HG03469 (cell line): ENCODE results near the gene SMAD5.
A peak's percentile ranks its signal among the peaks of the same experiment; 100 is the strongest.

Experiments used
- ATAC-seq: cut with Tn5 transposase; IDR thresholded peaks from one replicate; pipeline ENCODE4 v1.9.1; 2021; ENCODE audit warnings: mild to moderate bottlenecking, moderate library complexity, moderate number of reproducible peaks; ENCODE audit not compliant: unreplicated experiment

The SMAD5 gene

DNA sequence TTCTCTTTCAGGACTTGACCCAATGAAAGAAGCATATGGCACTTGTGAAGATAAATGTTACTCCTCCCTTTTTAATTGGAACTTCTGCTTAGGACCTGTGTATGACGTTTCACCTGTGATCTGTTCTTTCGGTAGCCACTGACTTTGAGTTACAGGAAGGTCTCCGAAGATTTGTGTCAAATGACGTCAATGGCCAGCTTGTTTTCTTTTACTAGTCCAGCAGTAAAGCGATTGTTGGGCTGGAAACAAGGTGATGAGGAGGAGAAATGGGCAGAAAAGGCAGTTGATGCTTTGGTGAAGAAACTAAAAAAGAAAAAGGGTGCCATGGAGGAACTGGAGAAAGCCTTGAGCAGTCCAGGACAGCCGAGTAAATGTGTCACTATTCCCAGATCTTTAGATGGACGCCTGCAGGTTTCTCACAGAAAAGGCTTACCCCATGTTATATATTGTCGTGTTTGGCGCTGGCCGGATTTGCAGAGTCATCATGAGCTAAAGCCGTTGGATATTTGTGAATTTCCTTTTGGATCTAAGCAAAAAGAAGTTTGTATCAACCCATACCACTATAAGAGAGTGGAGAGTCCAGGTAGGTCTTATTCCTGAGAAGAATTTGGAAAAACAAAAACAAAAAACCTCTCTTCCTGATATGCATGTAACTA lies 21.1 kb downstream of the SMAD5 start:
- ATAC-seq: no peak

DNA sequence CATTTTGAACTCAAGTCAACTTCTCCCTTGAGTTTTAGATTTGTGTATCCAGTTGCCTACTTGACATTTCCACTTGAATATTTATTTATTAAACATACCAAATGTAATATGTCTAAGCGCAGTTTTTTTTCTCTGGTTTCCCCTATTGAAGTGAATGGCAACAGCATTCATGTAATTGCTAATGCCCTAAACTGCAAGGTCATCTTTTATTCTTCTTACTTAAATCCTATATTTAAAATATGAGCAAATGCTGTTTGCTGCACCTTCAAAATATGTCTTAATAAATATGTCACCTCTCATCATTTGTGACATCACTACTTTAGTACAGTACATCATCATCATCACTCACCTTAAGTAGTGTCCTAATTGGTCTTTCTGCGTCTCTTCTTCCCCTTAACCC lies 22.4 kb downstream of the SMAD5 start:
- no peak for ATAC-seq

DNA sequence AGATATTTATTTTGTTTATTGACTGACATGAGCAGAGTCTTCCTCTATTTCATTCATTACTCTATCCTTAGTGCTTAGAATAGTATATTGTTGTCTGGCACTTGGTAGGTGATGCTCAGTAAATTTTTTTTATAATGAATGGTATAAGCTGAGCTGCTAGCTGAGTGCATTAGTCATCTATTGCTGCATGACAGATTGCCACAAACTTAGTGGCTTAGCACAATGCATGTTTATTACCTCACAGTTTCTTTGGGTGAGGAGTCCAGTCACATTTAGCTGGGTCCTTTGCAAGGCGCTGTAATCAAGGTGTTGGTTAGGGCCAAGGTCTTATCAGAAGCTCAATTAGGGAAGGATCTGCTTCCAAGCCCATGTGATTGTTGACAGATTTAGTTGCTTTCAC lies 23.1 kb downstream of the SMAD5 start:
- no peak for ATAC-seq

DNA sequence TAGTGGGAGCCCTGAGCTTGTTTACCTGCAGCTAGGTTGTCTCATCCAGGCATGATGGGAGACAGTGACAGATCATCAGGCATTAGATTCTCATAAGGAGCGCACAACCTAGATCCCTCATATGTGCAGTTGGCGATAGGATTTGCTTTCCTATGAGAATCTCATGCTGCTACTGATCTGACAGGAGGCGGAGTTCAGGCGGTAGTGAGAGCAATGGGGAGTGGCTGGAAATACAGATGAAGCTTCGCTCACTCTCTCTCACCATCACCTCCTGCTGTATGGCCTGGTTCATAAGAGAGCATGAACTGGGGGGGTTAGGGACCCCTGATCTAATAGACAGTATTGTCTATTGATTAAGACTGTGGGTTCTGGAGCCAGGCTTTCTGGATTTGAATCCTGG lies 24.9 kb downstream of the SMAD5 start:
- no peak for ATAC-seq

DNA sequence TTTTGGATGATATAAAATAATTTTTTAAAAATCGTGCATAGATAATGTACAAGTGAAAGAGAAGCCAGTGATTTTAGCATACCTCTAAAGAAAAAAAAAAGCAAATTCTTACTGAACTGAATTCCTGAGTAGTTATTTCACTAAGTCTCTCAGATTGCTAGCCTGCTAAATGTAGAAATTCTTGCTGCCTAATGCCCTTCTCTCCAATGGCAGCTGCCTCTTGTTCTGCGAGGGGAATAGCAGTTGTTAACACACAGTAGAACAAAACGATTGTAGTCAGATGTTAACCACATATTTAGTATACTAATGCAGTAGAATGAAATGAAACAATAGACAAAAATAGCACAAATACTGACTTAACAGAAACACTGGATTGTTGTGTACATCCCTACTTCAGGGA lies 26.8 kb downstream of the SMAD5 start:
- no peak for ATAC-seq

DNA sequence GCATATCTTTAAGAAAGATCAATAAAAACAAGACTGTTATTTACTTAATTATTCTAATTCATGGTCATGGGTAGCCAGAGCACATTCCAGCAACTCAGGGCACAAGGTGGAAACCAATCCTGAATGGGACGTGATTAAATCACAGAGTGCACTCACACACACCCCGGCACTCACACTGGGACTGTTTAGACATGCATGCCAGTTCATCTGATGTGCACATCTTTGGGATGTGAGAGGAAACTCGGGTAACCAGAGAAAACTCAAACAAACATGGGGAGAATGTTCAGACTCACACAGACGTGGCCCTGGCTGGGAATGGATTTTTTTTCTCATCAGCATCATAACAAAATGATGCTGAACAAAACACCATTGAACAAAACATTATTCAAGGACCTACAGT lies 29.4 kb downstream of the SMAD5 start:
- ATAC-seq: no peak

DNA sequence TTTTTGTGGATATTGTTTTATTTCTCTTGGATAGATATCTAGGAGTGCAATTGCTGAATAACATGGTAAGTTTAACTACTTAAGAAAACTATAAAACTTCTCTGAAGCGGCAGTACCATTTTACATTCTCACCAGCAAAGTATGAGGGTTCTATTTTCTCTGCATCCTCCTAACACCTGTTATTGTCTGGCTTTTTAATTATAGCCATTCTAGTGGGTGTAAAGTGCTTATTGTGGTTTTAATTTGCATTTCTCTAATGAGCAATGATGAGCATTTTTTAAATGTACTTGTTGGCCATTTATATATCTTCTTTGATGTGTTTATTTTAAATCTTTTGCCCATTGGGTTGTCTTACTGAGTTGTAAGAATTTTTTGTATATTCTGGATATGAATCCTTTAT lies 31.6 kb downstream of the SMAD5 start:
- no peak for ATAC-seq

DNA sequence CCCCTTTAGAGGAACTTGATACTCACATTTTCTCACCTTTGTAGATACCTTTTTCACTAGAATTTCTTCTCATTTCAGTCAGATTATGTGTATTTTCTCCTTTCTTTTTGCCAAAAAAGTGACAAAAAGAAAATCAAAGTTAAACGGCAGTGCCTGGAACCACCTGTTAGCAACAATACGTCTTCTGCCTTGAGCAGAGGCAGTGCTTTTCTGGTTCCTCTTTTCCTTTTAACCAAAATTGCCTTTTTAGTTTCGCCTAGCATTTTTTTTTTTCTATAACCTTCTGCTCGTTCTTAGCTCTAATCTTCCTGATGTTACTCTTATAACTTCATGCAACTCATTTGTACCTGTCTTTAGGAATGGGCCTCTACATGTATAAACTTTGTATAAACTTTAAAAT lies 34.3 kb downstream of the SMAD5 start:
- ATAC-seq: peak; percentile 60

DNA sequence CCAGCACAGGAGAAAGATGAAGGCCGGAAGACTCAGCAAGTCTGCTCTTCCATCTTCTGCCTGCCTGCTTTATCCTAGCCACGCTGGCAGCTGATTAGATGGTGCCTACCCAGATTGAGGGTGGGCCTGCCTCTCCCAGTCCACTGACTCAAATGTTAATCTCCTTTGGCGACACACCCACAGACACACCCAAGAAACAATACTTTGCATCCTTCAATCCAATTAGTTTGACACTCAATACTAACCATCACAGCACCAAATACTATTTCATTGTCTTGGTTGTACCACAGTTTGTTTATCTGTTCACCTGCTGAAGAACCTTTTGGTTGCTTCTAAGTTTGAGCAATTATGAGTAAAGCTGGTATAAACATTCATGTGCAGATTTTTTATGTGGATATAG lies 36.6 kb downstream of the SMAD5 start:
- no peak for ATAC-seq

DNA sequence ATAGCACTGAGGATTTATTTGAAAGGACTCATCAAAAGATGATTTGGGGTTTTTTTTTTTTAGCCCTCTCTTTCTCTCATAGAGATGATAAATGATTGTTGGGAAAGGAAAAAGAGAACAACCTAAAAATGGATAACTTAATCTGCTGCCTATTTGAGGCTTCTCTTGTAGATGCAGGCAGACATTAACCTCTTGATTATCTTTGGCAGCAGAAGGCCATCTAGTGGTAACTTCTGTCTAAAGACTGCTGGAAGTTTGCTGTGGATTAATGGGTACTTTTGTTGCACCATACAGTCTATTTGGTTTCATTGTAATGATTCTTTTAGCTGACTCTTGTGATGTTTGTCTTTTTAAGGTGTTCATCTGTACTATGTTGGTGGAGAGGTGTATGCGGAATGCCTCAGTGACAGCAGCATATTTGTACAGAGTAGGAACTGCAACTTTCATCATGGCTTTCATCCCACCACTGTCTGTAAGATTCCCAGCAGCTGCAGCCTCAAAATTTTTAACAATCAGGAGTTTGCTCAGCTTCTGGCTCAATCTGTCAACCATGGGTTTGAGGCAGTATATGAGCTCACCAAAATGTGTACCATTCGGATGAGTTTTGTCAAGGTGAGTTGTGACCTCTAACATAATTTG lies 41.5 kb downstream of the SMAD5 start:
- ATAC-seq: no peak

DNA sequence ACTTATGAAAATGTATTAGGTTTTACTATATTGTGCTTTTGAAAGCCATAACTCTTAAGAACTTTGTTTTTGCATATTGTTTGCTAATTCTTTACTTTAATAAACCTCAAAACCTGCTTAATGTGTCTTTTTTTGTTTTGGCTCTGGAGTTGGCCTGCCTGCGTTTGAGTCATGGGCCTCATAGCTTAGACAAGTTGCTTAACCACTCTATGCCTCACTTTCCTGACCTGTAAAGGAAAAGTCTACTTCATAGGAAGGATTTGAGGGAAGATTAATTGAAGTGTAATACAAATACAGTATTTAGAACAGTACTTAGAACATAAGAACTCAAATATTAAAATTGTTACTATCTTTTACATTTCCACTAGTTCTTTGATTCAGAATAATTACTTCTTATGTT lies 50.0 kb downstream of the SMAD5 start:
- no peak for ATAC-seq

DNA sequence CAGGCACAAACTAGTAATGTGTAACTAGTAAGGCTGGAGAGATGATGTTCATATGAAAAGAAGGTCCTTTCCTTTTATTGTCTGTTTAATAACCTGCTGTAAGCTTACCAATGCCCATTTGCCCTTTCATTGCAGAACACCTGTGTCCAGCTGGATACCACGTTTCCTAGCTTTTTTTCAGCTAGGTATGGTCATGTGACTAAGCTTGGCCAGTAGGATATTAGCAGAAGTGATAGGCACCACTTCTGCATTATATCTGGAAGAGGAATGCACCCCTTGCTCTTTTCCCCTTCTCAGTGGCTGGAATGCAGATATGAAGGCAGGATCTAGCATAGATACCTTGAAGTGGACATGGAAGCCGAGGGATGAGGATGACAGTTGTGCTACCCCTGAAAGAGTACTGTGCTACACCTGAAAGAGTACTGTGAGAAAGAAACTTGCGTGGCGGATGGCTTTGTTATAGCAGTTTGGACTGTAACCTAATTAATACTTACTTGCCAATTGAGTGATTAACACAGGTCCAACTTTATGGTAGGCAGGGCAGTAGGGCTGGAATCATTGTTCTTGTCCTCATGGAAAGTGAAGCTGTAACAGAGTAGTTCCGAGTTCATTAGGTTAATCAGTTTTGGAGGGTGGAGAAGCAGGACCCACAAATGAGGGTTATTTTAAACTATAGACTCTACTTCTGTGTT lies 53.5 kb downstream of the SMAD5 start:
- ATAC-seq: no peak

DNA sequence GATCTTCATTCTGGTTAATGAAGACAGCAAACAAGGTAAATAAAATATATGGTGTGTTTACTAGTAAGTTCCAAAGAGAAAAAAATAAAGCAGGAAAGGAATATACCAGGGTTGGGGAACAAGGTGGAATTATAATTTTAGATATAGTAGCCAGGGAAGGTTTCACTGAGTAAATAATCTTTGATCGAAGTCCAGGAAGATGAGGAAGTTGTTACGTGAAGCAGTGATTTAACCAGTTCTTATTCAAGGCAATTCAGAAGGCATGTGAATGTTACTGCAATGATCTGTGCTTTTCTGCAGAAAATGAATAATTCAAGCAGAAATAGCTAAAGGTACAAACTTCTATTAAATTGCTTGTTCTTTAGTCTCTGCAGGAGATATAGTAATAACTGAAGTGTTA lies 54.2 kb downstream of the SMAD5 start:
- ATAC-seq: no peak

DNA sequence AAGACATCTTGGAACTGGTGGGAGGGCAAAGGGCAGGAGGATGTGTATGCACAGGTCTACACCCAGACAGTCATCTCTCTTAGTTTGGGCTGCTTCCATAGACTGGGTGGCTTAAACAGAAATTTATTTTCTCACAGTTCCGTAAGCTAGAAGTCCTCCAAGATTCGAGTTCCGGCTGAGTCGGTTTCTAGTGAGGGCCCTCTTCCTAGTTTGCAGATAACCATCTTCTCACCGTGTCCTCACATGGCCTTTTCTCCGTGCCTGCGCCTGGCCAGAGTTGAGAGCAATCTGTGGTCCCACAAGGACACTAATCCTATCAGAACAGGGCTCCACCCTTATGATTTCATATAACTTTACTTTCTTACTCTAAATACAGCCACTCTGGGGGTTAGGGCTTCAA lies 56.2 kb downstream of the SMAD5 start:
- ATAC-seq: no peak

DNA sequence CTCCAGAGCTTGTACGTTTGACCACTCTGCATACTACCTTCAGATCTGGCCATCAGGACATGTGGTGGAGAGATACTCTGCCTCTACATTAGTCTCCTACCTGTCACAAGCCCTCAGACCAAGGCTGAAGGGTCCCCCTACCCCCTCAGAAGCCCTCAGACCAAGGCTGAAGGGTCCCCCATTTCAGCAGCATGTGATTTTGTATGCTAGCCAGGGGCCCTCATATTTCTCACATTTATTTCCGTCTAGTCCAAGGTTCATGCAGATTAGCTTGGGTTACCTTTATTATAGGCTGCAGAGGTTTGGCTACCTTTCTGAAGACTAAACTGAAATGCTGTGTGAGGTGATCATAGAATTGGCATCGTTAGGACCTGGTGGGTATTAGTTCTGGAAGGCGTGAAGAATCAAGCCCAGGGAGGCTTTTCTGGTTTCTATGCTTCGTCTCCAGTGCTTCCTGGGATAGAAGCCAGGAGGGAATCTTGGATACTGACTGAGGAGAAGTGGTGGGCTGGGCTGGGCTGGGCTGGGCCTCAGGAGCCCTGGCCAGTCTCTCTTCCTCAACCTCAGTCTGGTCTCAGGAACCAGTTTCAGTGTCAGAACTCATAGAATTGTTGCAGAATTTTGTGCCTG lies 57.6 kb downstream of the SMAD5 start:
- ATAC-seq: no peak

DNA sequence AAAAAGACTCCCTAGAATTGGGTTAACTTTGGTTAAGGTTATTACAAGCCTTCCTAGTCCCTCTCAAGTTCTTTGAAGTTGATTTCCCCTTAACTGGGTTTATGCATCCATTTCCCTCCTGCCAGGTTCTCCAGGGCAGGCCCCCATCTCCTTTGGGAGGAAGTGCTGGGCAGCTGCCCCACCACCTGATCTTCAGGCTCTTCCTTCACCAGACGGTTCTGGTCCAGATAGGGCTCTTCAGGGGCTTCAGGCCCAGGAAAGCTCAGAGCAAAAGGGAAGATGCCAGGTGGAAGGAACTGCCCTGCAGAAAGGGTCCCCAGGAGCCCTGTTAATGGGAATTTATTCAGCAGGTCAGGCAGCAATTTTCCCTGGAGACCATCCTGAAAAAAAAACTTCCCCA lies 58.3 kb downstream of the SMAD5 start:
- ATAC-seq: no peak

DNA sequence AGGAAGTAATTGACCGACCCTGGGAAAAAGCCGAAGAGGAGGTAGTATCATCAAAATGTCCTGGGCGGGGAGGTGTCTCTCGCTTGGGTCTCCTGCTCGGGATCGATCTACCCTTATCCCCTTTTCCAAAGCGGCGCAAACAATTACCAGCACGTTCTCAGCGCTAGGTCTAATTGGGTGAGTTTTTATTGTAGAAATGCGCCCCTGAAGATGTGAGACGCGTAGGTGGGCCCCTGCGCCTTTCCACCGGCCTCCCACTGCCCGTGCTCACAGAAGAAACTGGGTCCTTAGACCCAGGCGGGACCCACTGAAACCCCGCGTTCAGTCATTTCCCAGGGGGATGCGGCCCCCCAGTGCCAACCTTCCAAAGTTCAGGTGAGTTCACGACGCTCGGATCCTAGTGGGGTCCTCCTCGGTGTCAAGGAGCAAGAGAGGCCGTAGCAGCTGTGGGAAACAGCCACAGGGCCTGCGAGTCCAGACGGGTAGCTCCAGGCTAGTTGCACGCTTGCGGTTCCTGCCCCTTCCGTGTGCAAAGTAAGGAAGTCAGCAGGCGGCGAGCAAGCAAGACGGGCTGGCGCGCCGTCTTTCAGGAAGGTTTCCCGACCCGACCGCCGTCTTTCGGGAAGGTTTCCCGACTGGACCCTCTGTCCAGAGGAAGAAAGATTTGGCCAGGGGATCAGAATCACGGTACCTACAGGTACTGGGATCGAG lies 58.8 kb downstream of the SMAD5 start:
- no peak for ATAC-seq

DNA sequence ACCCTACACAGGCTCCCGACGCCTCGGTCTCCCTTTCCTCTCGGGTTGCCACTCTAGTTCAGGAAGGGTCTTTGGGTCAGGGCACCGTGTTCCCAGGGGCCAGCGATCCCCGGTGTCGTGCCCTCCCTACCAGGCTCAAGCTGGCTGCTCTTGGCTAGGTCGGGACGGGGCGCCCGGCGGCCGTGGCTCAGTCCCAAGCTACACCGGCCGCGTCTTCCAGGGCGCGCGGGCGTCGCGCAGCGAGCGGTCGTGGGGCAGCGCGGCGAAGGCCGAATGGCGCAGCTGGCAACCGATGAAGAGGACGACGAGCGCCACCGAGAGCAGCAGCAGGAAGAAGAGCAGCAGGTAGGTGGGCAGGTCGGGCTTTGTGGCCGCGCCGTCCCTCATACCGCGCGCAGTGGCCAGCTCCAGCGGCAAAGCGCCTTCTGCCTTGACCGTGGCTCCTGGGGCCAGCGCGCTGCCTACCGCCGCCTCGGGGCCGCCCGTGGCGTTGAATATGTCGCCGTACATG lies 59.4 kb downstream of the SMAD5 start:
- no peak for ATAC-seq

DNA sequence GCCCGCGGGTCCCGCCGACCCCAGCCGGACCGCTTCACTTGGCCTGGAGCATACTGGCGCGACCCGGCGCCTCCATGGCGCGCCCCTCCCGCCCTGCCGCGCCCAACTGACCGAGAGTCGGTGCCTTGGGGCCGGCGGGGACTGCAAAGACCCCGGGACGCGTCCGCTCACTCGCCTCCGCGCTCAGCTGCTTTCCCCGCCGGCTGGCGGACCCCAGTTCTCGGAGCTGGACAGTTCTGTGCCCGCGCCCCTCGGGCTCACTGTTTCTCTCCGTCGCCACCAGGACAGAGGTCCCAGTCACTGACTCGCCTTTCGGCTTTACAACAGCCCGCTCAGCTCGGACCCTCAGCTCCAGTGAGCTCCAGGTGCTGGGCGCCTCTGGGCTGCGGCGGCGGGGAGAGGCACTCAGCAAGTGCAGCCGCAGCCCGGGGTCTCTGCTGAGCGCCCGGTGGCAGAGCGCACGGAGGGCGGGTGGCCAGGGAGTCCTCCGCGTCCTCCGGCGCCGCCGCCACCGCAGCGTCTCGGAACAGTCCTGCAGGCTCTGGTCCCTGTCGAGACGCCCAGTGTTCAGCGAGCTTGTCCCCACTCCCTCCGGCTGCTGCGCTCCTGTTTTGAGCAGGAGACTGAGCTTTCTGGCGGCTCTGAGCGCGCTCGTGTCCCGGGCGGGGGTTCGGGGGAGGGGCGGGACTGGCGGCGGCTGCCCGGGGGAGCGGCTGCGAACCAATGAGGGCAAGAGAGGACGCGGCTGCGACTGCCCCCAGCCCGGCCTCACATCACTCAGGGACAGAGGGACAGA lies 60.1 kb downstream of the SMAD5 start, which contains the start of gene SMIM32:
SMIM32 (minus strand) TSS at position 637 of the 796 bp plus-strand sequence. CDS start 638 bp downstream, outside the sequence.
- ATAC-seq: no peak

DNA sequence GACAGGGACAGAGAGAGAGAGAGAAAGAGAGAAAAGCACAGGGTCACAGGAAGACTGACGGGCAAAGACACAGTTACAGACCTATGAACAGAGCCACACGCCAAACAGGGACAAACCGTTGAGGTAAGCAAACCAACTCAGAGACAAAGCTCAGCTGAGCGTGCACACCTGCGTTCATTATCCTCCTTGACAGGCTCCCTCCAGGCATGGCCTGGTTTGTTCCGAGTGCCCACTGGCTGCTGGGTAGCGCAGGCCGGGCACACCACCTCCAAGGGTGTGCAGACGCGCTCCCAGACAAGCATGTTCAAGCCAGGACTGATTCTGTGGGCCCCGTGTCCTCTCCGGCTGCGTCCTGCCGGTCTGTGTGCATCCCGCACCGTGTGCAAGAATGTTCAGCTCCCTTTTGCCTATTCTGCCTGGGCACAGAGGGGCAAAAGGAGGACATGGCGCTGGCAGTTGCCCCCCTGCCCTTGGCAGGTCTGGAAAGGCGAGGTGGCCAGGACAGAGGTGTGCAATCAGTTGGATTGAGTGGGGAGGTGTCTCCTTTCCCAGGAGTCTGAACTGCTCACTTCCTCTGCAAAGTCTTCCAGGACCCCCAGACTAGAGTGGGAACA lies 60.8 kb downstream of the SMAD5 start:
- no peak for ATAC-seq
